GM06990 (cell line): ENCODE results near the gene BANP.
"Not testable (repeated sequence)": the region's sequence is repeated elsewhere in the genome, so short reads cannot be mapped to it uniquely, and the experiment has no call there.

Source experiments
- DNase-seq: peaks from one replicate; pipeline ENCODE4 v3.0.0-alpha.2; 2011; ENCODE audit not compliant: insufficient read length; ENCODE audit errors: extremely low read depth
- H3K27me3 ChIP-seq: replicated peaks from 2 replicates; pipeline ENCODE4 v1.6.0; 2011; ENCODE audit warnings: low read length; ENCODE audit not compliant: control insufficient read depth, insufficient read depth
- H3K36me3 ChIP-seq: 2 replicates; pipeline ENCODE4 v1.5.1; 2011; ENCODE audit warnings: low read length; ENCODE audit not compliant: control insufficient read depth, insufficient read depth
- H3K4me3 ChIP-seq: replicated peaks from 2 replicates; pipeline ENCODE4 v1.5.1; 2011; ENCODE audit warnings: low read depth, mild to moderate bottlenecking, control low read depth, low read length
- TF ChIP-seq, protein P1 (sequence below): IDR thresholded peaks from 2 replicates; pipeline ENCODE4 v1.5.1; 2011; ENCODE audit warnings: low read length, control low read depth, mild to moderate bottlenecking, inconsistent platforms; ENCODE audit not compliant: insufficient read depth, poor library complexity, severe bottlenecking

The BANP gene

DNA sequence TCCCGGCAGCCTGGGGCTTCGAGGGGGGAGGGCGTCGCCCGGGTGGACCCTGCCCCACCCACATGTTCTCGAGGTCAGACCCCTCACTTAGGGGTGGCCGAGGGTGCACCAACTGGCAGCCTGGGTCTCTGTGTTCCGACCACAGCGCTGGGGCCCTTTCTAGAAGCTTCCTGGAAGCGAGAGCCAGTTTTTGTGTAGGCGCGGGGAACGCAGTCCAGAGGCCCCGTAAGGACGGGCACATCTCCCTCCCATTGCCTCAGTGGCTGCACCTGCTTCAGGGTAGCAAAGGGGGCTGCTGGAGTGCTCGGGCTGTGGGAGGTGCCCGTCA lies 148.3 kb downstream of the BANP start:
- no peak for DNase-seq
- no peaks in the 10 kb centered on the region for H3K36me3 ChIP-seq
- H3K4me3 ChIP-seq: no peak overlapping the region
- H3K27me3 ChIP-seq: no peaks in the 10 kb centered on the region
- TF ChIP-seq, protein P1, sequence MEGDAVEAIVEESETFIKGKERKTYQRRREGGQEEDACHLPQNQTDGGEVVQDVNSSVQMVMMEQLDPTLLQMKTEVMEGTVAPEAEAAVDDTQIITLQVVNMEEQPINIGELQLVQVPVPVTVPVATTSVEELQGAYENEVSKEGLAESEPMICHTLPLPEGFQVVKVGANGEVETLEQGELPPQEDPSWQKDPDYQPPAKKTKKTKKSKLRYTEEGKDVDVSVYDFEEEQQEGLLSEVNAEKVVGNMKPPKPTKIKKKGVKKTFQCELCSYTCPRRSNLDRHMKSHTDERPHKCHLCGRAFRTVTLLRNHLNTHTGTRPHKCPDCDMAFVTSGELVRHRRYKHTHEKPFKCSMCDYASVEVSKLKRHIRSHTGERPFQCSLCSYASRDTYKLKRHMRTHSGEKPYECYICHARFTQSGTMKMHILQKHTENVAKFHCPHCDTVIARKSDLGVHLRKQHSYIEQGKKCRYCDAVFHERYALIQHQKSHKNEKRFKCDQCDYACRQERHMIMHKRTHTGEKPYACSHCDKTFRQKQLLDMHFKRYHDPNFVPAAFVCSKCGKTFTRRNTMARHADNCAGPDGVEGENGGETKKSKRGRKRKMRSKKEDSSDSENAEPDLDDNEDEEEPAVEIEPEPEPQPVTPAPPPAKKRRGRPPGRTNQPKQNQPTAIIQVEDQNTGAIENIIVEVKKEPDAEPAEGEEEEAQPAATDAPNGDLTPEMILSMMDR: no peak

DNA sequence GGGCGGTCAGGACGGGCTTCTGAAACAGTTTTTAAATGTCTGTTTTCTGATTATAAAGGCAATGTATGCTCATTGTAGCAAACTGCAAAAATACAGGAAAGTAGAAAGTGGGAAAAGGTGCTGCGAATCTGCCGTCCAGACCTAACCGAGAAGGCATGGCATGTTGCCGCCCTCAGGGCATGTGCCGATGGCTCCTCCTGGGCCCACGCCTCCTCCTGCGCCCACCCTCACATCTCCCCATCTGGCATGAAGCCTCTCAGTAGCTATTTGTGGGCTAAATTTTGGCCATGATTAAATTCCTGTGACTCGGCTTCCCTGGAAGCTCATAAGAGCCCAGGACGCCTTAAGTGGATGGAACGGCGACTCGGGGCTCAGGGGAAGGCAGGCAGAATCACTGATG lies 148.7 kb downstream of the BANP start:
- DNase-seq, H3K36me3 ChIP-seq, H3K27me3 ChIP-seq, H3K4me3 ChIP-seq: not testable (repeated sequence)

DNA sequence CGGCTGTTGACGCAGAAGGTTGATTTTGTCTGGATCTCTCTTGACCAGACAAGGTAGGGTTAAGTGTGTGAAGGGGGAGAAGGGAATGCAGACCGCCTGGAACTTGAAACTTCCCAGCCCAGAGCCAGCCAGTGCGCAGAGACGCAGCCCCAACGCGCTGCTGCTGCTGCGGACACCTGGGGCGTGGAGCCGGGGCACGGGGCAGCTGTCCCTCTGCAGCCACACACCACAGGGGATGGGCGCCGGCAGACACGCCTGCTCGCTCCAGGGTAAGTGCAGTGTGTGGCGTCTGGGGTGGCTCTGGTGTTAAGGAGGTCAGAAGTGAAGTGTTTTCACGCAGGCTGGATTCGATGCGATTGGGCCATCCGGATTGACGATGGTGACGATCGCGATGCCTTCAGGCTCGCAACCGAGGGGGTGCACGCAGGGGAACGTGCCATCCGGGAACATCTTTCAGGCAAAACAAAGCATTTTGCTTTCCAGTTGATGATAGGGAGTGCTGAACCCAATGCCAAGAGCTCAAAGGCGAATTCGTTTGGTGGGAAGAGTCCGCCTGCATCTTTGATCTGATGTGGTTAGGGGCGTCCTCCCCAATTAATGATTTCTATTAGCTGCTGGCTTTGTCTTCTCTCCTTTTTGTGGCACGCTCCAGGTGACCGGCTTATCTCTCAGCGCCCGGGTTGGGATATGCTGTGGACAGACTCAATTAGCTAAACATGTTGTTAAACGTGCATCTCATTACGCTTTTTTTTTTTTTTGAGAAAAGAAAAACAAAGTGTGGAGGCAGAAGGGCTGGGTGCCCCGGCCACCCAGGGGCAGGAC lies 149.8 kb downstream of the BANP start:
- not testable (repeated sequence) for H3K4me3 ChIP-seq, H3K27me3 ChIP-seq, H3K36me3 ChIP-seq, DNase-seq

DNA sequence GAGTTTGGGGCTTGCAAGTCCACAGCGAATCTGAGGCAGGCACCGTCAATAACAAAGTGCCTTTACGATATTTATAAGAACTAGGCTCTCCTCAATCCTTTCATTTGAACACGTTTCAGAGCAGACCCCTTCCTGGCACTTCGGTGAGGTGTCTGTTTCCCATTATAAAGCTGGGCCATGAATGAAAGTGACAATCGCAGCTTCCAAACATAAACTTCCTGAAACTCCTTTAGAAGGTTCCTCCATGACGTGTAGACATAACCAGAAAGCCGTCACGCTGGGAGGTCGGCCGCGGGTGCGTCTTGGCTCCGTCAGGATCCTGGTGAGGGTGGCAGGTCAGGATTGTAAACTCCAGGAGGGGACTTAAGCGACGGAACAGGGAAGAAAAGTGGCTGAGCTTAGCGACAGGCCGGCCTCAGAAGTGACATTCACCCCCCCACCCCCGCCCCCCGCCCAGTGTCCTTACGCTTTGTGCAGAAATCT lies 150.4 kb downstream of the BANP start:
- H3K27me3 ChIP-seq, DNase-seq, H3K36me3 ChIP-seq, H3K4me3 ChIP-seq: not testable (repeated sequence)

DNA sequence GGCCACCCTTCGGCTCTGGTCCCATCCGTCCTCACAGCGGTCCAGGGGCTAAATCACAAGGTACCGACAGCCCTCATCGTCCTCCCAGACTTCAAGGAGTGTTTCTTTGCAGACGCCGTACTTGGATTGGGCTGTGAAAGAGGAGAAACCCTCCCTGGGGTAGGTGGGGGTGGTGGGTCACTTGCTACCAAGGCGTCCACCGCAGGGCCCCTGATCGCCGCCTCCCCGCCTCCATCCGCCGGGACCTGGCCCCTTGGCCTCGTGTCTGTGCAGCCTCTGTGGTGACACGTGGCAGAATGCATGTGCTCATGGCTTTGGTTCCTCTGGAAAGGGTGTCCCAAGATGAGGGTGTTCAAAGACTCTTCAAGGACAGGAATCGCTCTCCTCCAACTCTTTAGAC lies 151.4 kb downstream of the BANP start:
- TF ChIP-seq, protein P1: no peak
- Histone ChIP-seq H3K36me3 (no peaks in the 10 kb centered on the region), H3K4me3 (no peak overlapping the region), H3K27me3 (no peaks in the 10 kb centered on the region)
- no peak for DNase-seq

DNA sequence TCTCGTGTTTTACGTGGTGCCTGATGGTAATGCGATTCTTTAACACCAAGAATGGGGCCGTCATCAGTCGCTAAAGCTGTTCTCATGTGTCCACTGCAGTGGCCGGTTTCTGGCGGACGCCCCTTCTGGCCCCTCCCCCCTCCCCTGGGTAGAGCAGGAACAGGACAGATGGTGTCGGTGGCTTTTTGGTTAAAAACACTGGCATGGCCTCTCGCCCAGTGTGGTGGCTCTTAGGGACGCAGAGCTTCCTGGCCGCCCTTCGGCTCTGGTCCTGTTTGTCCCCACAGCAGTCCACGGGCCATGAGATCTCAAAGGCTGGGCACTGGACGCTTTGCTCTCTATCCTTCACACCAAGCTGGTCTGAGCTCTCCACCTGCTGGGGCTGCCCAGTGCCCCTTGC lies 151.8 kb downstream of the BANP start:
- Histone ChIP-seq H3K27me3 (no peaks in the 10 kb centered on the region), H3K4me3 (no peak overlapping the region), H3K36me3 (no peaks in the 10 kb centered on the region)
- no peak for DNase-seq
- TF ChIP-seq, protein P1: no peak

DNA sequence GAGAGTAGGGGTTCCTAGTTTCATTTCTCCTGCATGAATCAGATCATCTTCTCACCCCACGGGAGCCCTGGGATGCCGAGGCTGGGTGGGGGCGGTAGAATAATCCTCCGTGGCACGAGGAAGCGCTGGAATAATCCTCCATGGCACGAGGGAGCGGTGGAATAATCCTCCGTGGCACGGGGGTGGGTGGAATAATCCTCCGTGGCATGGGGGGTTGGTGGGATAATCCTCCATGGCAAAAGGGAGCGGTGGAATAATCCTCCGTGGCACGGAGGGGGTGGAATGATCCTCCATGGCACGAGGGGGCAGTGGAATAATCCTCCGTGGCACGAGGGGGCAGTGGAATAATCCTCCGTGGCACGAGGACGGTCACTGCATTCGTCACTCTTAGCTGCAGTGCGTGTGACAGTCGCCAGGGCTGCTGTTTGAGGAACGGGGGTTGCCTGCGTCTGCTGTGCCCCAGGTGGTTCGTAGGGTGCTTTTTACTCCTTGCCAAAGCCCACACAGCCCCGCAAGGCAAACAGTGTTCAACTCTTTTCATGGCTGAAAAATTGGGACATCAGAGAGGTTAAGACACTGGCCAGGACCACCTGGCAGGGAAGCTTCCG lies 152.5 kb downstream of the BANP start:
- no peaks in the 10 kb centered on the region for H3K27me3 ChIP-seq
- no peak overlapping the region for H3K4me3 ChIP-seq
- H3K36me3 ChIP-seq: no peaks in the 10 kb centered on the region
- TF ChIP-seq, protein P1: no peak
- DNase-seq: no peak

DNA sequence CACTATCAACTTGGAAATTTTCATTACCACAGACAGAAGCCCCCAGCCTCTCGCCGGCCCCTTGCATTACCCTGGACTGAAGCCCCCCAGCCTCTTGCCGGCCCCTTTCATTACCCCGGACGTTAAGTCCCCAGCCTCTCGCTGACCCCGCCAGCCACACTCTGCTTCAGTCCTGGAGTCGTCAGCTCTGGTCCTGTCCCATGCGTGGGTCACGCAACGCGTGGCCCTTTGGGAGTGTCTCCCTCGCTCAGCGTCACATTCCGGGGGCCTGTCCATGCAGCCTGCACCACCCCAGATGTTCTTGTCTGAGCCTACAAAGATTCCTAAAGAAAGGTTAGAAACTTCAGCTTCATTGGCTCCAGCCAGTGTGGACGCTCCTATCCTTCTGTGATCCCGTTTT lies 153.1 kb downstream of the BANP start:
- not testable (repeated sequence) for DNase-seq, H3K4me3 ChIP-seq, H3K27me3 ChIP-seq, H3K36me3 ChIP-seq

DNA sequence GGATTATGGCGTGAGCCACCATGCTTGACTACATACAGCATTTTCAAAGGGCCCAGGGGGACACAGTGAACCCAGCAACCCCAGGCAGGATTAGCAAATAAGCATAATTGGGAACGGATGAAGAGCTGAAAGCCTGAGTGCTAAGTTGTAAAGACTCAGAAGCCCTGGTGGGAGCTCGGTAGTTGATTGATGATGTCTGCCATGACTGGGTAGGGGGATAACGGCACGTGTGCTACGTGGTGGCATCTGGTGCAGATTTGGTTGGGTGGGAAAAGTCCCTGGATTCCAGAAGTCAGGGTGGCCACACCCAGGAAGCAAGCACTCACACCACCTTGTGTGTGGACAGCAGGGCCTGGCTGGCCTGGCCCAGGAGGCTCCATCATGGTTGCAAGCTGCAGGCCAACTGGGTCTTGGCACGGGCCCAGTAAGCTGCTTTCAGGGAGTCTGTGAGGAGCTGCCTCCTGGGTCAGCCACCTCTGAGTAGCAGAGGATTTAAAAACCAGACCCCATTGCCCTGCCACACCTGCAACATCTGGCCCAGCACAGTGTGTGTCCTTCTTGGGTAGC lies 154.4 kb downstream of the BANP start:
- not testable (repeated sequence) for DNase-seq, H3K36me3 ChIP-seq, H3K27me3 ChIP-seq

DNA sequence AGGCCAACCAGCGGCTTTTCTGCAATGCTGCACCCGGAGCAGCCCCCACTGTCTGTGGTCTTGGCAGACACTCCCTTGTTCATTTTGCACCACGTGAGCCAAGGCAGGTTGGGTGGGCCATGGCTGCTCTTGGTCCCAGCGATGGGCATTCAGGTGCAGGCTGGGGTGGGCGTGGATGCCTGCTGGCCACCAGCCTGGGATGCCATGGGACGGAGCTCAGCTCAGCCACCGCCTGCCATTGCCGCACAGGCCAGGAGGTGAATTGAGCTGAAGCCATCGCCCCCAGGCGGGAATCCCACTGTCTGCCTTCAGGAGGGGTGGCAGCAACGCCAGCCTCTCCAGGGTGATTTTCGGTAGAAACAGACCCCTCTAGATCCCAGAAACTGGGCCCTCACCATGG lies 155.3 kb downstream of the BANP start:
- H3K27me3 ChIP-seq, DNase-seq, H3K4me3 ChIP-seq, H3K36me3 ChIP-seq: not testable (repeated sequence)

More for the DNA sequence above, 154.4 kb downstream of the BANP start:
- not testable (repeated sequence) for H3K4me3 ChIP-seq
